Cerebellar cortex (tissue), 1 donor: ENCODE data around the gene KLK6.

Source experiments
- DNase-seq: peaks from one replicate; pipeline ENCODE4 v3.0.0-alpha.2; 2015; ENCODE audit warnings: low spot score

KLK6 gene

GRCh38 chr19:50969413-50969760, at the start of gene KLK6:
KLK6 (minus strand) TSS chr19:50969591; CDS start chr19:50968104, 1,487 bp downstream.
- no peak for DNase-seq

- peak; percentile 11 for DNase-seq
Measured at GRCh38 chr19:51018745-51019543, 49.6 kb upstream of the KLK6 start.

GRCh38 chr19:51016798-51017683, 47.6 kb upstream of the KLK6 start:
- DNase-seq, result peak; percentile 70

- no peak for DNase-seq
Measured at GRCh38 chr19:51015691-51016267, 46.4 kb upstream of the KLK6 start.

GRCh38 chr19:51014242-51014641, 44.9 kb upstream of the KLK6 start:
- no peak for DNase-seq

- DNase-seq, result no peak
Measured at GRCh38 chr19:51012661-51013190, 43.3 kb upstream of the KLK6 start.

- DNase-seq, result no peak
Measured at GRCh38 chr19:51010066-51010795, 40.8 kb upstream of the KLK6 start.

GRCh38 chr19:51009061-51009891, 39.9 kb upstream of the KLK6 start:
- DNase-seq, result no peak

- no peak for DNase-seq
Measured at GRCh38 chr19:51007488-51007887, 38.1 kb upstream of the KLK6 start.

- DNase-seq, result no peak
Measured at GRCh38 chr19:51006406-51006805, 37.0 kb upstream of the KLK6 start.

- no peak for DNase-seq
Measured at GRCh38 chr19:51005248-51005647, 35.9 kb upstream of the KLK6 start.

- DNase-seq, result no peak
Measured at GRCh38 chr19:51003316-51003715, 33.9 kb upstream of the KLK6 start.

GRCh38 chr19:51002542-51003311, 33.3 kb upstream of the KLK6 start:
- DNase-seq, result no peak

GRCh38 chr19:51002089-51002532, 32.7 kb upstream of the KLK6 start:
- no peak for DNase-seq

- no peak for DNase-seq
Measured at GRCh38 chr19:51001515-51001914, 32.1 kb upstream of the KLK6 start, which contains the start of gene KLK8. KLK8 (minus strand) TSS chr19:51001604; CDS start chr19:51001167, 437 bp downstream.

GRCh38 chr19:51000981-51001380, 31.6 kb upstream of the KLK6 start:
- no peak for DNase-seq

- no peak for DNase-seq
Measured at GRCh38 chr19:51000426-51000825, 31.0 kb upstream of the KLK6 start.

- DNase-seq, result no peak
Measured at GRCh38 chr19:50998686-50999085, 29.3 kb upstream of the KLK6 start.

- DNase-seq, result no peak
Measured at GRCh38 chr19:50998061-50998460, 28.7 kb upstream of the KLK6 start.

GRCh38 chr19:50994129-50994528, 24.7 kb upstream of the KLK6 start:
- no peak for DNase-seq
